GM18868 (cell line): ENCODE measurements around the gene DUS3L.
"Not testable (repeated sequence)": the region's sequence is repeated elsewhere in the genome, so short reads cannot be mapped to it uniquely, and the experiment has no call there.

Experiments used
- ATAC-seq: cut with Tn5 transposase; IDR thresholded peaks from one replicate; pipeline ENCODE4 v1.9.1; 2021; ENCODE audit warnings: mild to moderate bottlenecking, moderate library complexity; ENCODE audit not compliant: unreplicated experiment

DUS3L gene

DNA sequence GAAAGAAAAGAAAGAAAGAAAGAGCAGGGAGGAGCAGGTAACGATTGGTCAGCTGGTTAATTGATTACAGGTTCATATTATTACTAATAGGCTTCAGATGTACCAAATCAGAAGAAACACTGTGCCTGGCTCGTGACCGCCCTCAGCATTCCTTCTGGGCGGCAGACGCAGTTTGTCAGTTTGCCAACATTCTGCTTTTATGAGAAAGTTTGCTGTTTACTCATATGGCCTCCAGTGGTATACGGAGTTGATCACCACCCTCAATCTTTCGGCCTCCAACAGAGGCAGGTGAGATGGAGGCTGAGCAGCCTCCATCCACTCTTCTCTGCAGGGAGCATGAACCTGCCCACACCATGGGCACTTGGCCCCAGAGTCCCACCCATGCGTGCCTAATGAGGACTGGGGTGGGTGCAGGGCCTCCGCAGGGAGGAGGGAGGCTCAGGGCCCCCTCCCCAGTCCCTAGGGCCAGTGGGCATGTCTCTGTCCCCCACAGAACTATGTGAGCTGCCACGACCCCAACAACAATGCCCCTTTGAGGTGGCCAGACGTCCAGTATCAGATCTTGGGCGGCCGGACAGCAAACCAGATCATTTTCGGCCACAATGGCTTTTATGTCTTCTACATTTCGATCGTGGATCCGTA, 15.2 kb downstream of the DUS3L start:
- no peak for ATAC-seq

GRCh38 chr19:5774921-5775320, 16.0 kb downstream of the DUS3L start:
- ATAC-seq: no peak

GRCh38 chr19:5773276-5773675, 17.7 kb downstream of the DUS3L start:
- ATAC-seq: no peak

- ATAC-seq: no peak
These were observed 18.5 kb downstream of the DUS3L start for GRCh38 chr19:5772416-5772815.

DNA sequence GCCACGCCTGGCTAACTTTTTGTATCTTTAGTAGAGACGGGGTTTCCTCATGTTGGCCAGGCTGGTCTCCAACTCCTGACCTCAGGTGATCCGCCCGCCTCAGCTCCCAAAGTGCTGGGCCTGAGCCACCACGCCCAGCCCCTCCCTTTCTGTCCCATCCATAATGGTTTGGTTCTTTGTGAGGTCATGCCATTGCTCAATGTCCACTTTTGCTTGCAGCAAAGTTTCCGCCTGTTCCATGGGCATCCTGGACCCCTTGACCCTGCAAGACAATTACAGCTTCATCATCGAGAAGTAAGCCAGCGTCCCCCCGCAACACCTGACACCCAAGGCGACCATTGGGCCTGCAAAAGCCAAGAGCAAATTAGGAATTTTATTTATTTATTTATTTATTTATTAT, 23.0 kb downstream of the DUS3L start:
- no peak for ATAC-seq

DNA sequence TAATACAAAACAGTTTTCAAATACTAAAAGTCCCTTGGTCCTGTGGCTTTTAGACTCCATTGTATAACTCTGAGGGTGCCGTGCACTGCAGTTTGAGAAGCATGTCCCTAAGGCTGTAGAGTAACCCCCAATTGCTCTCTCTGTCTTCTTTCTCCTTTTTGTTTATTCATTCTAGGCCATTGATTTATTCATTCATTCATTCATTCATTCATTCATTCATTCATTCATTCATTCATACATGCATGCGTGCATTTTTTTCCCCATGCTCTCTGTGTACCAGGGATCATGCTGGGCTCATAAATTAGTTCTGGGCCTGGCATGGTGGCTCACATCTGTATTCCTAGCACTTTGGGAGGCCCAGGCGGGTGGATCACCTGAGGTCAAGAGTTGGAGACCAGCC, 25.7 kb downstream of the DUS3L start:
- ATAC-seq: no peak

GRCh38 chr19:5762608-5763217, 28.2 kb downstream of the DUS3L start:
- no peak for ATAC-seq

GRCh38 chr19:5753743-5754142, 37.2 kb downstream of the DUS3L start:
- no peak for ATAC-seq

DNA sequence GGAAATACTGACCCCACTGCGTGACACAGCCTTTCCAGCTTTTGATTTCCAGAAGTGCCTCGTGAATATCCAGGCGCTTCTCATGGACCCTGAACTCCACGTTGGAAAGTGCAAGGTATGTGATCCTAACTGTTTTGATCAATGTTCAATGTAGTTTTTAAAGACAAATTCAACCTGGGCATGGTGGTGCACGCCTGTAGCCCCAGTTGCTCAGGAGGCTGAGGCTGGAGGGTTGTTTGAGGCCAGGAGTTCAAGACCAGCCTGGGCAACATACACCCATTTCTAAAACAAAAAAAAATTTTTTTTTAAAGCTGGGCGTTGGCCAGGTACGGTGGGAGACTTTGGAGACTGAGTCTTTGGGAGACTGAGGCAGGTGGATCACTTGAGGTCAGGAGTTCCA, 39.3 kb downstream of the DUS3L start:
- no peak for ATAC-seq

DNA sequence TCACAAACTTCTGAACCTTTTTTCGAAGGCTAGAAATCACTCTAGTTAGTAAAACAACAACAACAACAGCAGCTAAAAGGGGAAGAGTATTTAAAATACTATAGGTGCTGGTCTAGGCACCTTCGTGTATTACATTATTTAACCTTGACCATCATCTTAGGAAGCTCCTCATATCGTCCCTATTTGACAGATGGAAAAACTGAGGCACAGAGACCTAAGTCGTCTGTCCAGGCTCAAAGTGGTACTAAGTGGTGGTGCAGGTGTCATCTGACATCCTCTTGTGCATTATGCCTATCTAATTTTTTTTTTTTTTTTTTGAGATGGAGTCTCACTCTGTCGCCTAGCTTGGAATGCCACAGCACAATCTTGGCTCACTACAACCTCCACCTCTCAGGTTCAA, 41.5 kb downstream of the DUS3L start:
- no peak for ATAC-seq

DNA sequence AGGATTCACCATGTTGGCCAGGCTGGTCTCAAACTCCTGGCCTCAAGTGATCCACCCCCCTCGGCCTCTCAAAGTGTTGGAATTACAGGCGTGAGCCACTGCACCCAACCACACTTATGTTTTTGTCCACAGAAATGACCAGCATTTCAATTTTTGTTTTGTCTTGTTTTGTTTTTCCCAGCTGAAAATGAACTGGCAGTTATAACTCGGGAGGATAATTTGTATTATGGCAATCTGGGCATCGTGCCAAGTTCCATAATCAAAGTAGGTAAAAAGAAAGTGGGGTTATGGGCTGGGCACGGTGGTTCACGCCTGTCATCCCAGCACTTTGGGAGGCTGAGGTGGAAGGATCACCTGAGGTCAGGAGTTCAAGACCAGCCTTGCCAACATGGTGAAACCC, 42.0 kb downstream of the DUS3L start:
- not testable (repeated sequence) for ATAC-seq

DNA sequence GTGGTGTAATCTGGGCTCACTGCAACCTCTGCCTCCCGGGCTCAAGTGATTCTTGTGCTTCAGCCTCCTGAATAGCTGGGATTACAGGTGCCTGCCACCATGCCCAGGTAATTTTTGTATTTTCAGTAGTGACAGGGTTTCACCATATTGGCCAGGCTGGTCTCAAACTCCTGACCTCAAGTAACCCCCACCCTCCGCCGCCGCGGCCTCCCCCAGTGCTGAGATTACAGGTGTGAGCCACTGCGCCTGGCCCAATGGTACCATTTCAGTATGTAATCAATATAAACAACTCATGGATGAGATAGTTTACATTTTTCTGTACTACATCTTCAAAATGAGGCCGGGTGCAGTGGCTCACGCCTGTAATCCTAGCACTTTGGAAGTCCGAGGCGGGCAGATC, 46.0 kb downstream of the DUS3L start:
- ATAC-seq: not testable (repeated sequence)

- ATAC-seq: no peak
These were observed 47.3 kb downstream of the DUS3L start for GRCh38 chr19:5743630-5744029.

- ATAC-seq: no peak
These were observed 48.9 kb downstream of the DUS3L start for GRCh38 chr19:5742051-5742450.

DNA sequence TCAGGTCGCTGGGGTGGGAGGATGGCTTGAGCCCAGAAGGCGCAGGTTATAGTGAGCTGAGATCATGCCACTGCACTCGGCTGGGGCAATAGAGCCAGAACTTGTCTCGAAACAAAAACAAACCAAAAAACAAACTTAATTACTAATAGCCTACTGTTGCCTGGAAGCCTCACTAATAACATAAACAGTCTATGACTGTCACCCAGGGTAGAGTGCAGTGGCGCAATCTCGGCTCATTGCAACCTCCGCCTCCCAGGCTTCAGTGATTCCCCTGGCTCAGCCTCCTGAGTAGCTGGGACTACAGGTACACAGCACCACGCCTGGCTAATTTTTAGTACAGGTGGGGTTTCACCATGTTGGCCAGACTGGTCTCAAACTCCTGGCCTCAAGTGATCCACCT, 52.5 kb downstream of the DUS3L start:
- no peak for ATAC-seq
